Activated CD4-positive, alpha-beta T cell treated with anti-CD3 and anti-CD28 coated beads for 36 hours (primary cell): ENCODE data around the gene AFF2. TPM values are rescaled to one million over a fixed set of nuclear protein-coding genes. Genes with fewer than 3 reads are reported as not detected.

Source experiments
- ATAC-seq: fragments of 200-7000 bp; cut with Tn5 transposase; one replicate; pipeline ENCODE4 v1.10.0; 2021; ENCODE audit warnings: mild to moderate bottlenecking, moderate library complexity
- CTCF ChIA-PET: fragments of 350-600 bp; sonication (Branson Sonifier 250); formaldehyde crosslinking; loops from one replicate; lab custom pipeline; 2021; ENCODE audit warnings: antibody characterized with exemption; lab: Charles Lee
- POLR2A ChIA-PET: fragments of 350-600 bp; sonication (Branson Sonifier 250); formaldehyde crosslinking; loops from one replicate; lab custom pipeline; 2021; ENCODE audit warnings: antibody characterized with exemption, inconsistent platforms; lab: Charles Lee
- DNase-seq: peaks from one replicate; pipeline ENCODE4 v3.0.0-alpha.2; 2020
- H3K27ac Mint-ChIP-seq: one replicate; pipeline ENCODE4 v1.8.0; 2021; ENCODE audit warnings: mixed read lengths
- H3K27me3 Mint-ChIP-seq: one replicate; pipeline ENCODE4 v1.8.0; 2021; ENCODE audit warnings: mixed read lengths
- H3K36me3 Mint-ChIP-seq: one replicate; pipeline ENCODE4 v1.8.0; 2021; ENCODE audit warnings: low read depth, mixed read lengths
- H3K4me1 Mint-ChIP-seq: one replicate; pipeline ENCODE4 v1.8.0; 2021; ENCODE audit warnings: mixed read lengths
- H3K4me3 Mint-ChIP-seq: one replicate; pipeline ENCODE4 v1.8.0; 2021; ENCODE audit warnings: mild to moderate bottlenecking, moderate library complexity, mixed read lengths
- H3K9me3 Mint-ChIP-seq: one replicate; pipeline ENCODE4 v1.8.0; 2021; ENCODE audit warnings: low read depth, mixed read lengths
- intact Hi-C, 2 experiments: fragments of 100-400 bp; cut with DNase I in 1 of 2; cut with micrococcal nuclease in 1 of 2; formaldehyde crosslinking; loops; one replicate each; pipeline versions ENCODE4 v1.14.2 to v1.15.1; 2022 to 2024; cut with DNase I, micrococcal nuclease
- total RNA-seq, 2 experiments: library from RNA; stranded (reverse); gene quantifications; one replicate each; pipeline ENCODE4 v1.2.3, GENCODE V29; 2021

AFF2 gene
- total RNA-seq, 2 experiments from 2014 or later = 1.3 to 2.2 TPM

DNA sequence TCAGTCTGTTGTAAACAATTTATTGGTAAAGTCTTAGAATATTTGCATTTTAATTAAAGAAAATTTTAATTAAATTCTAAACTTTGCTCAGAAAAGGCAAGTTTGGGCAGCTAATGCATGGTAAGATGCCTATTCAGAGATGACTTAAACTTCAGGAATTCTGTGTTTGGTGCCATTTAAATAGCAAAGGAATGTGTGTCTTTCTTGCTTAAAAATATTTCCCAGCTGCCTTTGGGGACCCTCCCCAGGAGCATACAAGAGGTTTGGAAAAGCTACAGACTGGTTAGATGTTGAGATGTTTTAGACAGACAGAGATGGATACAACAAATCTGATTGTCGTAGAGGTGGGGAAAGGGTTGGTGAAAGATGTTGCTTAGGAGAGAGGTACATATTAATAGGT, 36.5 kb downstream of the AFF2 start:
- no peak for ATAC-seq
- Mint-ChIP-seq H3K4me3 (no peak overlapping the region), H3K27me3 (no peaks in the 10 kb centered on the region), H3K27ac (no peak overlapping the region), H3K9me3 (no peaks in the 10 kb centered on the region), H3K4me1 (no peaks in the 10 kb centered on the region), H3K36me3 (no peaks in the 10 kb centered on the region)
- ChIA-PET POLR2A (no interaction called here), CTCF (interaction anchor here (0.6 kb wide), 1 partner anchor 327 kb away, joined by 3 read pairs; no protein-coding TSS in a partner anchor)
- intact Hi-C loops = no loop called here
- no peak for DNase-seq

DNA sequence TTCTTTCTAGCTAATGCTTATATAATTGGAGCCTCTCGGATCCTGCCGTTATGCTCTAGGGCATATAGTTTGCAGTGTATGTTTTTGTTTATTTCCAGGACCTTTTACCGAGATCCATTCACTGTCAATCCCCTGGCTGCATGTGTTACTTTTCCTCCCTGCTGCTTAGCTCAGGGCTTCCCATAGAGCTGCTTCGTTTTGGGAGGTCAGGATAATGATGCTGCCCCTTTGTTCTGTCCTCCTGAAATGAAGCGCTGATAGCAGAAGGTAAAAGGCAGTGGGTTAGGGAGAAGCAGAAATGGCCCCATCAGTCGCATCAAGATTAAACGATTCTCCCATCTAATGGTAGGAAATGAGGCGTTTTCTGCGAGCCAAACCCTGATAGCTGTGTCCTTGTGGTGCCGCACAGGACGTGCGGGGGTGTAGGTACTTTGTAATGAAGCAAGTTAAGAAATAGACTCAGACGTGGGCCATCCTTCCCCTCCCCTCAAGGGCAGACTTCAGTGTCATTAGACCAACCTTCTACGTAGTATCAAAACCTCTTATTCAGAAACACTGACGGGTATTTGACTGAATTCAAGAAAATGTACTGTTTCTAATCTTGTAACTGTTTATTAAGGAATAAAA, 37.3 kb downstream of the AFF2 start:
- H3K27ac Mint-ChIP-seq = no peak overlapping the region
- H3K9me3 Mint-ChIP-seq = no peaks in the 10 kb centered on the region
- ChIA-PET CTCF (interaction anchor here (0.6 kb wide), 1 partner anchor 327 kb away, joined by 3 read pairs; no protein-coding TSS in a partner anchor), POLR2A (no interaction called here)
- H3K27me3 Mint-ChIP-seq = no peaks in the 10 kb centered on the region
- ATAC-seq = no peak
- H3K4me1 Mint-ChIP-seq = no peaks in the 10 kb centered on the region
- intact Hi-C loops = no loop called here
- no peaks in the 10 kb centered on the region for H3K36me3 Mint-ChIP-seq
- no peak for DNase-seq
- no peak overlapping the region for H3K4me3 Mint-ChIP-seq

DNA sequence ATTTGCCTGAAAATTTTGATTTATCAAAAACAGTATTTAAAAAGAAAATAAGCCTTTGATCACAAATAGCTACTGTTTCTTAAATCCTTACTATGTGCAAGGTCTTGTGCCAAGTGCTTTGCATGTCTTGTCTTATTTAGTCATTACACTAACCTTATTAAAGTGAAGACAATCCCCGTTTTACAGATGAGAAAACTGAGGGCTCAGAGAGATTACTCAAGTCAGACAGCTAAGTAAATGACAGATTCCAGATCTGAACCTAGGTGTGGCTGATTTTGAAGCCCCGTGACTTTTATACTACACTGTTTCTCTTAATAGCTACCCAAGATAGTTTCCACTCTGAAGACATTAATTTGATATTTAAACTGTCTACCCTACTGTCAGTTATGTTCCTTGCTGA, 38.2 kb downstream of the AFF2 start:
- Mint-ChIP-seq H3K36me3 (no peaks in the 10 kb centered on the region), H3K27ac (no peak overlapping the region), H3K9me3 (no peaks in the 10 kb centered on the region), H3K4me1 (no peaks in the 10 kb centered on the region), H3K27me3 (no peaks in the 10 kb centered on the region), H3K4me3 (no peak overlapping the region)
- intact Hi-C loops = no loop called here
- no peak for ATAC-seq
- ChIA-PET POLR2A (no interaction called here), CTCF (interaction anchor here (1.5 to 1.8 kb wide), 2 partner anchors 8 to 9 kb away, joined by 3 to 6 read pairs; no protein-coding TSS in a partner anchor)
- no peak for DNase-seq

DNA sequence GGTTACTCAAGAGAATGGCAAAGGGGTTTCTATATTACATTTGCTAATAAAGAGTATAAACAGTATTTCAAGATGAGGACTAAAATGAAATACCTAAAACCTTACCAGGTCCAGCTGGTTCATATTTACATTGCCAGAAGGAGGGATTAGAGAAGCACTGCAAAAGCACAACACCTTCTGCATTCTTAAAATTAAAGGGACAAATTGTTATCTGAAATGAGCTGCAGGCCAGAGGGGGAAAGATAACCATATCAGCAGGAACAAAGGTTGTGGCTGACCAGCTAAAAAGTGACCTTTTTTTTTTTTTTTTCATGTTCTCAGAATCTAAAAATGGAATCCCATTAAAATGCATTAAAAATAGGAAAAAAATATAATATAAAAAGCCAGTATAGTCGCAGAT, 39.7 kb downstream of the AFF2 start:
- Mint-ChIP-seq H3K9me3 (no peaks in the 10 kb centered on the region), H3K36me3 (no peaks in the 10 kb centered on the region), H3K27me3 (no peaks in the 10 kb centered on the region), H3K4me3 (no peak overlapping the region), H3K4me1 (no peaks in the 10 kb centered on the region), H3K27ac (no peak overlapping the region)
- intact Hi-C loops = no loop called here
- ATAC-seq = no peak
- ChIA-PET POLR2A (no interaction called here), CTCF (interaction anchor here (0.6 to 1.8 kb wide), 4 partner anchors 8 to 1442 kb away, joined by 3 to 5 read pairs (median 4); no protein-coding TSS in a partner anchor)
- DNase-seq = no peak

DNA sequence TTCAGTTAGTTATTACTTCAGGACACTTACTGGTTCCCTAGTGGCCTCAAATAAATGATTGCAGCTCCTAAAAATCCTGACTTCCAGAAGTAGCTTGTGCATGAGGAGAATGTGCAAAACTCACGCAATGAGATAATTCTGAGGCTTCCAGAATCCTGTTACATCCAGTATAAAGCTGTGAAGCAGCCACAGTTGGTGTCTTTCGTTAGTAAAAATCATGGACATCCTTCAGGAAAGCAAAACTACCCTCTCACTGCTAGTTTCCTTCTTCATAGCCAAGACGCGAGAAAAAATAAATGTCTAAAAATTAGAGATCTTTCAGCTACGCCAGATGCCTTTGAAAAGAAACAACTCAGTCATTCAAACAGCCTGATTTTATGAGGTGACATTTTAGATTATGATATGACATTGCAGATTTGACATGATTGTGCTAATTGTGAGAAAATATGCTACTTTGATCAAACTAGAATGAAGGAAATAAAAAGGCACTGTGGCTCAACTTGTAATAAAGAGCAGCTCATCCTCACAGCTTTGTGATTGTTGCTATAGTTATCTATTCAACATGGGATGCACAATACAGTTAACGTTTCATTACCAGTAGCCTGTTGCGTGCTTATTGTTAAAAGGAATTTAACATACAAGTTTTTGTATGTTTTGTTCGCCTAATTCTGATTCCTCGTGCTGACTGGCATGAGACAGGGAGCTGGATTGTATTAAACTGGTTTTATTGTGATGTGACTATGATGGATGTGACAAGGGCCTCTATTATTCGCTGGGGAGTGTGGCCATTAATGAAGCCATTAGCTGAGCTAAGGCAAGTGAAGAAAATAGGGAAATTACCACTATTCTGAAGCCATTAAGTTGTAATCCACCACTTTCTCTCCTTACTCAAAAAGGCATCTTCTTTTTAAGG, 40.5 kb downstream of the AFF2 start:
- H3K27ac Mint-ChIP-seq = no peak overlapping the region
- intact Hi-C loops = no loop called here
- no peak for DNase-seq
- no peaks in the 10 kb centered on the region for H3K4me1 Mint-ChIP-seq
- no peaks in the 10 kb centered on the region for H3K9me3 Mint-ChIP-seq
- H3K4me3 Mint-ChIP-seq = no peak overlapping the region
- H3K27me3 Mint-ChIP-seq = no peaks in the 10 kb centered on the region
- ATAC-seq = no peak
- no peaks in the 10 kb centered on the region for H3K36me3 Mint-ChIP-seq
- POLR2A ChIA-PET = no interaction called here
- CTCF ChIA-PET = interaction anchor here (0.5 to 1.6 kb wide), 3 partner anchors 9 to 762 kb away, joined by 3 to 5 read pairs (median 4); no protein-coding TSS in a partner anchor

DNA sequence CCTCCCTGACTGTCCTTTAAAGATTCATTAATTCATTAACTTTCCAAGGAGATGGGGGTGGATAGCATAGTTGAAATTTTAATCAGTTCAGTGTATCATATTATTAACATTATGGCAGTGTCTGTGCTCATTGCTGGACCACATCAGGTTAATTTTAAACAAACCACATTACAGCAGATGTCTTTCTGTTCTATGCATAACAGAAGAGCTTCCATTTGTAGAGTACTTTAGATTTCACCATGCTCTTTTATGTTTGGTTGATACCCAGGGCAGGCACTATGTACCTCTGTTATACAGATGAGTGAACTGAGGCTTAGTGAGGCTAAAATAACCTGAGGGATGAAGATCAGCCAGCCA, 41.1 kb downstream of the AFF2 start:
- ChIA-PET POLR2A (no interaction called here), CTCF (interaction anchor here (0.5 to 1.6 kb wide), 2 partner anchors 11 to 762 kb away, joined by 3 to 5 read pairs; no protein-coding TSS in a partner anchor)
- no peaks in the 10 kb centered on the region for H3K4me1 Mint-ChIP-seq
- H3K36me3 Mint-ChIP-seq = no peaks in the 10 kb centered on the region
- H3K27me3 Mint-ChIP-seq = no peaks in the 10 kb centered on the region
- DNase-seq (no peak), ATAC-seq (no peak)
- no peak overlapping the region for H3K27ac Mint-ChIP-seq
- intact Hi-C loops = no loop called here
- no peaks in the 10 kb centered on the region for H3K9me3 Mint-ChIP-seq
- H3K4me3 Mint-ChIP-seq = no peak overlapping the region

DNA sequence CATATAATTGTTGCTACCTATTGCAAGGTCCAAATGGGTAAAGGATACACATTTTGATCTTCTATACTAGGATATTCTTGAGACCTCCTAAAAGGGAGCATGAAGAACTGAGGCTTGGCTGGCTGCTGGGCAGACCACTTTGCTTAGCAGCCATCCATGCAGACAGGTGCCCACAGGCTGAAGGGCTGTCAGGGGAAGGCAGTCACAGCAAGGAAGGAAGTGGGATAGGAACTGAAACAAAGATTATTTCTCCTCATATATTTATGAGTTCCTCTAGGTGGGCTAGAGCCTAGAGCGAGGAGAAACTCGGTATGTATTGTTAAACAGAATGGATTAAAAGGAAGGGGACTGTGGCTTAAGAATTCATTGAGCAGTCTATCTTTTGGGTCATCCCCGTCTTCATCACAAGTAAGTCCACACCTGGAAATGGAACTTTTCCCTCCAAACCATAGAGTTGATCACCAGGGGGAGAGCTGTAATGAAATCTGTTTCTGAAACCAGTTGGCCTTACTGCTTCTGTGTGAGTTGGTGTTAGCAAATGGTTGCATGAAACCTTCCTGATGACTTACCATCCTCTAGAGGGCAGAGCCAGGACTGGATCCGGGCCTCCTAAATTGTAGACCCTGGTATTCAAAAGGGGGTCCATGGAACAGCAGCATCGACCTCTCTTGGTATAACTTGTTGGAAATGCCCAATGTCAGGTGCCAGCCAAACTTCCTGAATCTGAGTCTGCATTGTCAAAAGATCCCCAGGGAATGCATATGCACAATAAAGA, 42.3 kb downstream of the AFF2 start:
- CTCF ChIA-PET = no interaction called here
- no peaks in the 10 kb centered on the region for H3K36me3 Mint-ChIP-seq
- no peaks in the 10 kb centered on the region for H3K27me3 Mint-ChIP-seq
- DNase-seq (no peak), ATAC-seq (no peak)
- H3K27ac Mint-ChIP-seq = no peak overlapping the region
- no peaks in the 10 kb centered on the region for H3K4me1 Mint-ChIP-seq
- no peak overlapping the region for H3K4me3 Mint-ChIP-seq
- intact Hi-C loops = no loop called here
- POLR2A ChIA-PET = no interaction called here
- no peaks in the 10 kb centered on the region for H3K9me3 Mint-ChIP-seq

DNA sequence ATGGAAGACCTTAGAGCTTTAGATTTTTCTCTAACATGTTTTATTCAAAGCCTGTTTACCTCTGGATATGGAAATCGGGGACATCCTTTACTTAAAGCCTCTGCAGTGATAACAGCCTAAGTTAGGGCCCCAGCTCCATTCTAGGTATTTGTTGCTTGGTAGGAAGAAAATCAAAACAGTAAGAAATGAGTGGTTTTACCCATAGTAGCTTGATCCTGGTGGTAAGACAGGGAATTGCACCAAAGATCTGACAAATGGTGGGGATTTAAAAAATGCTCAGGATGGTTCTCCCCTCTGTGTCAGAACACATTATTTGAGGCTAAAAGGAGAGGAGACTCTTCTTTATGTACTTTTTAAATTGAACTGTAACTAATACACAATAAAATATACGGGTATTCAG, 52.4 kb downstream of the AFF2 start:
- intact Hi-C loops = no loop called here
- POLR2A ChIA-PET = no interaction called here
- DNase-seq = no peak

DNA sequence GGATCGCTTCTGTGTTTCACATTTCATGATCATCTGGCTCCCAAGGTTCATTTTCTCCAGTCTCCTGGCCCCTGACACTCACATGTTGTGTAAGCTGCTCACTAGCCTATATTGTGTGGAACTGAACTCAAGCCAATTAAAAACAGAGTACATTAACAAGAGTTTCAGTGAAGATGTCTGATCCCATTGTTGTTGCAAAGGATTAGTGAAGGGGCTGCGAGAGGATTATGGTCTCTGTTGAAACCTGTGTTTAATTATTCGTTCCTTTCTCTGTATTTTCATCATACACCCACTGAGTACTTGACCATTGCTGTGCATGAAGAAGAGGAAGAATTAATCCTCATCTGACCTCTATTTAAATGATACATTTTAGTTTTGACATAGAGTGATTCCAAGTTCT, 54.7 kb downstream of the AFF2 start:
- DNase-seq = no peak
- H3K27me3 Mint-ChIP-seq = no peaks in the 10 kb centered on the region
- CTCF ChIA-PET = interaction anchor here (0.6 kb wide), 1 partner anchor 949 kb away, joined by 5 read pairs; no protein-coding TSS in a partner anchor
- no peak overlapping the region for H3K4me3 Mint-ChIP-seq
- no peaks in the 10 kb centered on the region for H3K9me3 Mint-ChIP-seq
- H3K4me1 Mint-ChIP-seq = peaks cover 8% of the 10 kb centered on the region
- H3K36me3 Mint-ChIP-seq = no peaks in the 10 kb centered on the region
- POLR2A ChIA-PET = no interaction called here
- H3K27ac Mint-ChIP-seq = no peak overlapping the region
- ATAC-seq = no peak
- intact Hi-C loops = no loop called here

More for the DNA sequence above, 52.4 kb downstream of the AFF2 start:
- Mint-ChIP-seq H3K4me3 (no peak overlapping the region), H3K36me3 (no peaks in the 10 kb centered on the region), H3K9me3 (no peaks in the 10 kb centered on the region), H3K27me3 (no peaks in the 10 kb centered on the region), H3K4me1 (peaks cover 8% of the 10 kb centered on the region), H3K27ac (no peak overlapping the region)
- CTCF ChIA-PET = interaction anchor here (0.7 to 0.8 kb wide), 3 partner anchors 9 to 918 kb away, joined by 3 to 6 read pairs (median 4); no protein-coding TSS in a partner anchor
- no peak for ATAC-seq

DNA sequence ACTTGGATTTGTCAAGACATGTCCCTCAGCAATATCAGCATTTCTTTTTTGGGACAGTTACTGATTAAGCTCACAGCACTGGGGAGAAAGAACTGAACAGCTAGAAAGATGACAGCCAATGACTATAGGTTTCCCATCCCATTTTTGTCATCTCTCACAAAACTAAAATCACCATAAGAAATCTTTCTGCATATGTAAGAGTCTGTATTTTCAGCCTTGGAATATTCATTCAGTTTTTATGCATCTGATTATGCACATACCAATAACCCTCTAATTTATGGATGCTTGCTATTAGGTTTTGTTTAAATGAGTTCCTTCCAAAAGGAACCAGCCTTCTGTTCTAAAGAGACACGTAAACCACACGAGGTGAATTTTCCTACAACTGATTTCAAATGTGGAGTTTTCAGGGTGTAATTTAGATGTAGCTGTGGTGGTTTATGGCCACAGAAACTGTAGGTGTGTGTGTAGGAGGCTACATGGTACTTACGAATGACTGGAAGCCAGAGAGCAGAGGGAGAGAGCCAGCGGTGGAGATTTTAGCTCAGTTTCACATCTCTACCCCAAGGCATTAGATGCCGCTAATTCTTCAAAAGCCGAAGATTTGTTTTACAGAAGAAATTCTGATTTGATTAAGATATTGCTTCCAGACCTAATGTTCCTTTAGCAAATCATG, 55.3 kb downstream of the AFF2 start:
- ATAC-seq = no peak
- H3K27ac Mint-ChIP-seq = no peak overlapping the region
- ChIA-PET POLR2A (no interaction called here), CTCF (interaction anchor here (0.6 to 0.8 kb wide), 2 partner anchors 257 to 949 kb away, joined by 3 to 5 read pairs; no protein-coding TSS in a partner anchor)
- no peak for DNase-seq
- H3K4me3 Mint-ChIP-seq = no peak overlapping the region
- H3K9me3 Mint-ChIP-seq = no peaks in the 10 kb centered on the region
- no peaks in the 10 kb centered on the region for H3K27me3 Mint-ChIP-seq
- H3K36me3 Mint-ChIP-seq = no peaks in the 10 kb centered on the region
- H3K4me1 Mint-ChIP-seq = peaks cover 8% of the 10 kb centered on the region
- intact Hi-C loops = no loop called here

DNA sequence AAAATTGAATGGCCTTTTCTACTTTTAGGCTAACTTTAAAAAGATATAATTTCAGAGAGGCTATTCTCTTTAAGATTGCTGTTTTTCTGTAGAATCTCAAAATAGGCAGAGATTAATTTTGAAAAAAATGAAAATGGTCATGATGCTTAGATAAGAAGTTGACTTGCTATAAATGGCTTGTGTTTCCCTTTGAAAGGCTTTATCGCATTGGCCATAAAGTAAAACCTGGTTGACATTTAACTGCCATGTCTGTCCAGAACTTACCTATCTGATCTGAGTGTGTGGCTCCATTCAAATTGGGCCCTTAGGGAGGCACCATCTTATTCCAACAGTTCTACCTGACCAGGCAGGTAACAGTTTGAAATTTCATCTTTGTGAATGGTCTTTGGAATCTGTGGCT, 56.1 kb downstream of the AFF2 start:
- no peaks in the 10 kb centered on the region for H3K9me3 Mint-ChIP-seq
- intact Hi-C loops = no loop called here
- no peak overlapping the region for H3K4me3 Mint-ChIP-seq
- no peak for ATAC-seq
- ChIA-PET CTCF (no interaction called here), POLR2A (no interaction called here)
- no peak overlapping the region for H3K27ac Mint-ChIP-seq
- H3K27me3 Mint-ChIP-seq = no peaks in the 10 kb centered on the region
- no peaks in the 10 kb centered on the region for H3K36me3 Mint-ChIP-seq
- DNase-seq = no peak
- peaks cover 8% of the 10 kb centered on the region for H3K4me1 Mint-ChIP-seq
